Keratinocyte (primary cell): ENCODE data around the gene PTDSS2. TPM values are rescaled to one million over a fixed set of nuclear protein-coding genes. Genes with fewer than 3 reads are reported as not detected.

ENCODE experiments used
- DNase-seq: peaks from one replicate; pipeline ENCODE4 v3.0.0-alpha.2; 2011; ENCODE audit warnings: low read depth, missing footprints, low spot score
- FAIRE-seq: peaks from 2 replicates; lab custom pipeline; 2011; peaks lifted over from hg19 to GRCh38; lab: Jason Lieb, UNC
- H2AFZ ChIP-seq: 2 replicates; pipeline ENCODE4 v1.6.0; 2012; ENCODE audit warnings: low read length, control low read depth, inconsistent platforms; ENCODE audit not compliant: control insufficient read depth
- H3K27ac ChIP-seq: 2 replicates; pipeline ENCODE4 v1.5.1; 2011; ENCODE audit warnings: low read length; ENCODE audit not compliant: control insufficient read depth, insufficient read depth
- H3K27me3 ChIP-seq: 3 replicates; pipeline ENCODE4 v1.6.0; 2011; ENCODE audit warnings: low read length; ENCODE audit not compliant: control insufficient read depth, insufficient read depth; ENCODE audit errors: extremely low read depth
- H3K36me3 ChIP-seq, 2 experiments: 2 replicates in 1 of 2; 3 replicates in 1 of 2; pipeline ENCODE4 v1.5.1; 2011; ENCODE audit warnings: low read length in 2 of 2, mild to moderate bottlenecking in 1 of 2; ENCODE audit not compliant: control insufficient read depth in 2 of 2, insufficient read depth in 2 of 2; ENCODE audit errors: extremely low read depth in 1 of 2
- H3K4me1 ChIP-seq: 3 replicates; pipeline ENCODE4 v1.5.1; 2011; ENCODE audit warnings: low read length; ENCODE audit not compliant: control insufficient read depth, insufficient read depth; ENCODE audit errors: extremely low read depth
- H3K4me2 ChIP-seq: 3 replicates; pipeline ENCODE4 v1.6.0; 2011; ENCODE audit warnings: low read depth, low read length; ENCODE audit not compliant: control insufficient read depth, insufficient read depth; ENCODE audit errors: extremely low read depth
- H3K4me3 ChIP-seq, 3 experiments: fragments of 200-600 bp in 1 of 3; sonication (generic) in 1 of 3; 2 replicates in 2 of 3; 3 replicates in 1 of 3; pipeline ENCODE4 v1.5.1; 2011 to 2016; ENCODE audit warnings: low read length in 3 of 3, mild to moderate bottlenecking in 3 of 3, control low read depth in 2 of 3, inconsistent platforms in 1 of 3, low read depth in 1 of 3, mixed read lengths in 1 of 3, mixed run types in 1 of 3, moderate library complexity in 1 of 3; ENCODE audit not compliant: control insufficient read depth in 2 of 3, insufficient read depth in 2 of 3; ENCODE audit errors: extremely low read depth in 1 of 3
- H3K79me2 ChIP-seq: 2 replicates; pipeline ENCODE4 v1.6.0; 2012; ENCODE audit warnings: low read length; ENCODE audit not compliant: control insufficient read depth, insufficient read depth
- H3K9ac ChIP-seq: 3 replicates; pipeline ENCODE4 v1.6.0; 2011; ENCODE audit warnings: low read length; ENCODE audit not compliant: control insufficient read depth, insufficient read depth; ENCODE audit errors: extremely low read depth
- H3K9me1 ChIP-seq: 3 replicates; pipeline ENCODE4 v1.6.0; 2011; ENCODE audit warnings: low read length; ENCODE audit not compliant: control insufficient read depth, insufficient read depth; ENCODE audit errors: extremely low read depth
- H3K9me3 ChIP-seq: 2 replicates; pipeline ENCODE4 v1.5.1; 2012; ENCODE audit warnings: low read depth, low read length; ENCODE audit not compliant: control insufficient read depth
- H4K20me1 ChIP-seq: 3 replicates; pipeline ENCODE4 v1.6.0; 2011; ENCODE audit warnings: low read length; ENCODE audit not compliant: control insufficient read depth, insufficient read depth; ENCODE audit errors: extremely low read depth
- EZH2 ChIP-seq: IDR thresholded peaks from one replicate; pipeline ENCODE4 v1.6.1; 2012; ENCODE audit warnings: inconsistent platforms, mild to moderate bottlenecking, low read length, moderate library complexity
- dilution Hi-C: fragments of 300-500 bp; cut with MboI; formaldehyde crosslinking; loops from one replicate; pipeline ENCODE4 v1.7.0; 2020; ENCODE audit warnings: low sequenced_read_pairs; ENCODE audit not compliant: extremely low pct_ligation_motif_present
- polyA plus RNA-seq, 5 experiments: library from polyadenylated mRNA; depleted of rRNA in 3 of 5; stranded (reverse) in 3 of 5; stranded (forward) in 1 of 5; unstranded in 1 of 5; fragments of >200 nt; gene quantifications; 1 replicate in 1 of 5; 2 replicates in 3 of 5; 3 replicates in 1 of 5; pipeline versions ENCODE4 v1.2.1 to v1.2.3, GENCODE V29; 2011 to 2012; ENCODE audit warnings: missing spikeins in 2 of 5, low read depth in 1 of 5, low replicate concordance in 1 of 5
- TF ChIP-seq, protein P1 (sequence below), 3 experiments: IDR thresholded peaks in 1 of 3; conservative IDR thresholded peaks in 1 of 3; optimal IDR thresholded peaks in 1 of 3; 2 replicates in 2 of 3; 3 replicates in 1 of 3; pipeline versions ENCODE3 to v1.5.1; 2011; ENCODE audit warnings: low read length in 3 of 3, mild to moderate bottlenecking in 3 of 3, moderate library complexity in 2 of 3, control low read depth in 1 of 3, inconsistent platforms in 1 of 3; ENCODE audit not compliant: insufficient read depth in 2 of 3; ENCODE audit errors: extremely low read depth in 1 of 3

PTDSS2 gene
- polyA plus RNA-seq, 1 donor (not counting 4 experiments of a cell fraction or from before 2014, with no cell fraction given) = 21.6 TPM

DNA sequence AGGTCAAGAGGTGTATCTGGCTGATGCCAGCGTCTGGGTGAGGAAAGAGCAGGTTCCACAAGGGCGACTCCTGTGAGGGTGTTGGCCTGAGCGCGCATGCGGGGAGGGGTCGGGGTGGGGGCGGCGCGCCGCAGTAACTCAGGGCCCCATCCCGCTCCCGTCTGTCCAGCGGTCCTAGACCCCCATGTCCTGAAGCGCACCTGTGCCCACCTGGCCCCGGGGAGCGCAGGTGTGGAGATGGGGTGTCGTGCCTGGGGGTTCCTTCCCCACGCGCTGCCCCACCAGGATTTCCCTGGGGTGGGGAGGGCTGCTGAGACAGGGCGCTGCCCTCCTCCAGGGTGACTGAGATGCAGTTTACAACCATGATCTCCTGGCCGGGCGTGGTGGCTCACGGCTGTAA is 36.1 kb downstream of the PTDSS2 start:
- FAIRE-seq = no peak
- Histone ChIP-seq H3K4me1 (no peaks in the 10 kb centered on the region), H3K27ac (no peak overlapping the region), H3K4me2 (no peak overlapping the region), H3K9me3 (no peaks in the 10 kb centered on the region), H3K36me3 (peaks cover 6 to 12% of the 10 kb centered on the region in 2 experiments), H3K79me2 (peaks cover 12% of the 10 kb centered on the region), H3K9me1 (no peaks in the 10 kb centered on the region), H3K9ac (no peak overlapping the region), H3K27me3 (no peaks in the 10 kb centered on the region), H4K20me1 (peaks cover 2% of the 10 kb centered on the region), H2AFZ (no peak overlapping the region), H3K4me3 (no peak overlapping the region)
- TF ChIP-seq, protein P1, sequence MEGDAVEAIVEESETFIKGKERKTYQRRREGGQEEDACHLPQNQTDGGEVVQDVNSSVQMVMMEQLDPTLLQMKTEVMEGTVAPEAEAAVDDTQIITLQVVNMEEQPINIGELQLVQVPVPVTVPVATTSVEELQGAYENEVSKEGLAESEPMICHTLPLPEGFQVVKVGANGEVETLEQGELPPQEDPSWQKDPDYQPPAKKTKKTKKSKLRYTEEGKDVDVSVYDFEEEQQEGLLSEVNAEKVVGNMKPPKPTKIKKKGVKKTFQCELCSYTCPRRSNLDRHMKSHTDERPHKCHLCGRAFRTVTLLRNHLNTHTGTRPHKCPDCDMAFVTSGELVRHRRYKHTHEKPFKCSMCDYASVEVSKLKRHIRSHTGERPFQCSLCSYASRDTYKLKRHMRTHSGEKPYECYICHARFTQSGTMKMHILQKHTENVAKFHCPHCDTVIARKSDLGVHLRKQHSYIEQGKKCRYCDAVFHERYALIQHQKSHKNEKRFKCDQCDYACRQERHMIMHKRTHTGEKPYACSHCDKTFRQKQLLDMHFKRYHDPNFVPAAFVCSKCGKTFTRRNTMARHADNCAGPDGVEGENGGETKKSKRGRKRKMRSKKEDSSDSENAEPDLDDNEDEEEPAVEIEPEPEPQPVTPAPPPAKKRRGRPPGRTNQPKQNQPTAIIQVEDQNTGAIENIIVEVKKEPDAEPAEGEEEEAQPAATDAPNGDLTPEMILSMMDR (optimal IDR thresholded peaks at IDR 0.05 in 1 of 3, IDR thresholded peaks at IDR 0.05 in 1 of 3, conservative IDR thresholded peaks at IDR 0.05 in 1 of 3; ENCODE audit: extremely low read depth in 1 of 3, insufficient read depth in 2 of 3, low read length in 3 of 3) = no peak
- no peak for TF ChIP-seq EZH2
- DNase-seq = no peak
- dilution Hi-C loops = no loop called here

GRCh38 chr11:487571-488021 is 37.5 kb downstream of the PTDSS2 start:
- Histone ChIP-seq H3K4me1 (no peaks in the 10 kb centered on the region), H3K4me3 (no peak overlapping the region), H3K4me2 (no peak overlapping the region), H3K9me1 (no peaks in the 10 kb centered on the region), H3K27me3 (no peaks in the 10 kb centered on the region), H3K9ac (no peak overlapping the region), H3K79me2 (peaks cover 12% of the 10 kb centered on the region), H4K20me1 (peaks cover 2% of the 10 kb centered on the region), H3K36me3 (peaks cover 8 to 14% of the 10 kb centered on the region in 2 experiments), H2AFZ (no peak overlapping the region), H3K27ac (no peak overlapping the region), H3K9me3 (no peaks in the 10 kb centered on the region)
- no peak for FAIRE-seq
- dilution Hi-C loops = no loop called here
- TF ChIP-seq EZH2 = no peak
- TF ChIP-seq, protein P1 (optimal IDR thresholded peaks at IDR 0.05 in 1 of 3, IDR thresholded peaks at IDR 0.05 in 1 of 3, conservative IDR thresholded peaks at IDR 0.05 in 1 of 3; ENCODE audit: extremely low read depth in 1 of 3, insufficient read depth in 2 of 3, low read length in 3 of 3) = no peak
- DNase-seq = no peak
